WTC11 (cell line): Measurements from ENCODE around the gene ELP5.

ENCODE experiments used
- ATF1 ChIP-seq: sonication (generic); formaldehyde crosslinking; IDR thresholded peaks from 2 replicates; pipeline ENCODE4 v1.8.1; 2023; ENCODE audit warnings: mild to moderate bottlenecking, moderate library complexity, missing genetic modification reagents
- ATF2 ChIP-seq: sonication (generic); formaldehyde crosslinking; IDR thresholded peaks from 2 replicates; pipeline ENCODE4 v1.8.1; 2022; ENCODE audit warnings: low read depth, missing genetic modification reagents, borderline replicate concordance
- CTCF ChIP-seq: fragments of 200-600 bp; IDR thresholded peaks from 2 replicates; pipeline ENCODE4 v1.8.0; 2022; ENCODE audit warnings: antibody characterized with exemption
- MYBL2 ChIP-seq: sonication (generic); formaldehyde crosslinking; IDR thresholded peaks from 2 replicates; pipeline ENCODE4 v1.8.1; 2023; ENCODE audit warnings: mild to moderate bottlenecking, moderate library complexity, missing genetic modification reagents
- NR3C1 ChIP-seq: sonication (generic); formaldehyde crosslinking; conservative IDR thresholded peaks from 2 replicates; pipeline ENCODE4 v1.8.1; 2023; ENCODE audit warnings: low read depth, mild to moderate bottlenecking, missing genetic modification reagents
- ZSCAN18 ChIP-seq: fragments of 250-450 bp; sonication (Bioruptor Pico); IDR thresholded peaks from 2 replicates; pipeline ENCODE4 v2.1.2; 2022; ENCODE audit warnings: mild to moderate bottlenecking, moderate library complexity

GRCh38 chr17:7238420-7239090, 13.5 kb upstream of the ELP5 start:
- no peak for TF ChIP-seq ATF1
- TF ChIP-seq CTCF = no peak
- no peak for TF ChIP-seq MYBL2 (CRISPR knock-in tag)
- TF ChIP-seq ATF2 (CRISPR knock-in tag) = no peak
- TF ChIP-seq NR3C1 (CRISPR knock-in tag) = no peak
- TF ChIP-seq ZSCAN18 (CRISPR knock-in tag) = no peak
